Activated CD4-positive, alpha-beta T cell treated with anti-CD3 and anti-CD28 coated beads, Interleukin-2, Interleukin-6, amounts not matched to agents 100 ng/mL and 50 ng/mL, durations not matched to agents 16 hours and 8 hours (primary cell): Measurements from ENCODE around the gene CRTC3.
"Not testable (repeated sequence)": the region's sequence is repeated elsewhere in the genome, so short reads cannot be mapped to it uniquely, and the experiment has no call there.

Experiments used
- DNase-seq: peaks from one replicate; pipeline ENCODE4 v3.0.0-alpha.2; 2020

CRTC3 gene

DNA sequence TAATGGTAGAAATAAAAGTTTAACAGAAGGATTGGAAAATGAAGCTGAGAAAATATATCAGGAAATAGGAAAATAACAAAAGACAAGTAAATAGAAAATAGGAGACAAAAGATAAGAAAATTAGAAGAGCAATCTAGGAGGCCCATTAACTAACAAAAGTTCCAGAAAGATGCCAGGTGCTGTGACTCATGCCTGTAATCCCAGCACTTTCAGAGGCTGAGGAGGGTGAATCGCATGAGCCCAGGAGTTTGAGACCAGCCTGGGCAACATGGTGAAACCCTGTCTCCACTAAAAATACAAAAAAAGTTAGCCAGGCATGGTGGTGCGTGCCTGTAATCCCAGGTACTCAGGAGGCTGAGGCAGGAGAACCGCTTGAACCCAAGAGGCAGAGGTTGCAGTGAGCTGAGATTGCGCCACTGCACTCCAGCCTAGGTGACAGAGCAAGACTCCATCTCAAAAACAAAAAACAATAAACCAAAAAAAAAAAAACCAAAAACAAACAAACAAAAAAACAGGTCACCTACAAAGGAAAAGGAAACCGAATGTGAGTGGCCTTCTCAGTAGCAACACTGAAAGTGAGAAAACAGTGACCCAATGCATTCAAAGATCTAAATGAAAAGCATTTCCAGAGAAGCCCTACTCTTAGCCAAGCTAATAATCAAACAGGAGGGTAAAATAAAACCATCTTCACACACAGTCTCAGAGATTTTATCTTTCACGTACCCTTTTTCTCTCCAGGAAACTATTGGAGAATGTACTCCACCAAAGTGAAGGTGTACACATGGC is 5.5 kb upstream of the CRTC3 start:
- DNase-seq = not testable (repeated sequence)

DNA sequence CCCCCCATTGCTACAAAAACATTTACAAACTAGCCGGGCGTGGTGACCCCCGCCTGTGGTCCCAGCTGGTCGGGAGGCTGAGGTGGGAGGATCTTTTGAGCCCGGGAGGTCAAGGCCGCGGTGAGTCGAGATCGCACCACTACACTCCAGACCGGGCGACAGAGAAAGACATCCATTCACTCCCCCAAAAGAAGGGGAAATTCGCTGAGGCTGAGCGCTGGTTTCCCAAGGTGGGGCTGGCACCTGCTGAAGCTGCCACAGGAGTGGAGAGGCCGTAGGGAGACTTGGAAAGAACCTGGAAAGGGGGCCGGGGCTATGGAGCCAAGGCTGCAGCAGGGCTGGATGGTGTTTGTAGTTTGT is 732 bp upstream of the CRTC3 start:
- no peak for DNase-seq

DNA sequence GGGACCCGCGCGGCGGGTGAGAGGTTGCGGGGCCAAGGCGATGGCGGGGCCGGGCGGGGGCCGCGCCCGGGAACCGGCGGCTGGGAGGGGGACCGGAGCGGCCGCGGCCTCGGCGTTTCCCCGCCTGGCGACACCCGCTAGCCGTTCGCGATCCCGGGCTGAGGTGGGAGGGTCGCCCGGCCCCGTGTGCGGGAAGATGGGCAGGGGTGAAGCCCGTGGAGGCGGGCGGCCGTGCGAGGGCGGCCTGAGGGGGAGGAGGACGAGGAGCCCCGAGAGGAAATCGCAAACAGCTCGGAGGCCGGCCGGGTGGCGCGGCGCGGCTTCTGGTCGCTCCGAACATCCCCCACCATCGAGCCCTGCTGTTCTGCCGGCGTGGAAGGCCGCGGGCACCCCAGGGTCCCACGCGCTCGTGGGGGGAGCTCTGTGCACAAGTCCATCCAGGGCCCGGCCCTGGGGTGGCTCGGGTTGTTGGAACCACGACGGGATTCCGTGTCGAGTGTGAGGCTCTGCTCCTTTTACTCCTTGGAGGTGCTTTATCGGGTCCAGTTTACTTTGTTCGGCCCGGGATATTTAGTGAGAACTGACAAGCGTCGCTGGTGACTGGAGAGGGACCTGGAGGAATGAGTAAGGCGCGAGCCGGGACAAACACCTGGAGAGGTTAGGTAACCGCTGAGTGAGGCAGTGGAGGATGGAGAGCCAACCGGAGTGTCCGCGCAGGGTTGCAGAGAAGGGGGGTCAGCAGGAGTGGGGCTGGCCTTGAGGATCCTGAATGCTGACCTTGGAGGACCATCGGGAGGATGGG is 728 bp downstream of the CRTC3 start:
- DNase-seq = peak; percentile 57

DNA sequence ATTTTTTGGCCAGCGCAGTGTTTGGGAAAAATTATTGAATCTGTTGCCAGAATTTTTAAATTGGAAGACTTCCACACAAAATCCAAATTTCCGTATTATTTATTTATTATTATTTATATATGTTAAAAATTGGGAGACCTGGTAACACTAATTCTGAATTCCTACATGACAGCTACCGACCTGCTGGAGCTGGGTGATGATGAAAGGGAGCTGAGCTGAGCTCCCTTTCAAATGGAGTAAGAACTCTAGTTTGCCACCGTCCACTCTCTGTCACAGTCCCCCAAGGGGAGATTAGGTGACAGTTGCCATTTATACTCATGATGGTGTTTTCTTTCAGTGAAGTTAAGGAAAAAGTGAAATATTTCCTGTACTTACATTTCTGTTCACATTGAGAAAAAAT is 1.4 kb downstream of the CRTC3 start:
- DNase-seq = no peak

- DNase-seq = no peak
Observed at GRCh38 chr15:90535254-90535653, 5.5 kb downstream of the CRTC3 start.

GRCh38 chr15:90539789-90540188 is 10.1 kb downstream of the CRTC3 start:
- DNase-seq = peak; percentile 49

- no peak for DNase-seq
Observed at GRCh38 chr15:90540768-90541167, 11.0 kb downstream of the CRTC3 start.

- no peak for DNase-seq
Observed at GRCh38 chr15:90545095-90545494, 15.4 kb downstream of the CRTC3 start.

GRCh38 chr15:90547540-90547939 is 17.8 kb downstream of the CRTC3 start:
- no peak for DNase-seq

DNA sequence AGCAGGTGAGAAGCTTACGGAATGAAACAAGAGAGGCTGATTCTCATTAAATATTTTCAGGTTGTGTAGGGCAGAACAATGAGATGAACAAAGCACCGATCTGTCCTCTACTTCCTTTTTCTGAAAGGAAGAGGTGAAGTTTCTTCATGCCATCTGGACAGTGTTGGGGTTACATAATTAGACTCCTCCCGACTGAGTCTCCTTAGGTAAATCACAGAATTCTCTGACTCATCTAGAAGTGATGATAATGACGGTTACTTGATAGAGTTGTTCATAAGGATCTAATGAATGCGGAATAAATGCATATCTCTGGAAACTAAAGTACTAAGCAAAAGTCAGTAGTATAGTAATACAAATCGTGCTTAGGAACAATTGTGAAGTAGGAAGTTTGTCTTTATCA is 21.2 kb downstream of the CRTC3 start:
- DNase-seq = no peak

DNA sequence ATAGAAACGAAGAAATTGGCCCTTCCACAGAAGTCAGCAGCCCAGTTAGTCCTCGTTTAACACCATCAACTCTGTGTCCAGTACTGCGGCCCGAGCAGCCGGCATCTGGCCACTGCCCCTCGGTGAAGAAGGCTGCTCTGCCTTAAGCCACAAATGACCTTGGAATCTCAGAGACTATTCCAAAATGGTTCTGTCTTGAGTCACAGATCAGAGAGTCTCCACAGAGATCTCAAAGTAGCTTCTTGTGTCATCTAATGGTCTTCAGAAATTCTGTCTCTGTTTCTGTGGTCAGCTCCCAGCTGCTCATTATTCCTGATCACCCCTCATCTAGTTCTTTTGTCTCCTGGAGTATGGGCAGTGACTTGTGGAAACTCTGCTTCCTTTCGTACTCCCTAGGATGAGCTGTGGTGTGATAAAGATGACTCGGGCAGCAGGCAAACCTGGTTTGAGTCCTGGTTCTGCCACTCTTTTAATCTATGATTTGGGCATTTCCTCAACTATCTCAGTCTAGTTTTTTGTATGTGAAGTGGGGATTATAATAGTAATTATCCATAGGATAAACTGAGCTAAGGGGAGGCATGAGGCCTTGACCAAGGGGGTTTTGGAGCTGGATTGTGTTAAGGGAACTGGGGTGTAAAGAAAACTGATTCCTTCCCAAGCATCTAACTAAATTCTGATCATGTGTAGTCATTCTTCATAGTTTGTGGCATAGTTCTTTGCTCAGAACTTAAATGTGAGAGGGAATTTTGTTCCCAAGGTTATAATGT is 22.6 kb downstream of the CRTC3 start:
- no peak for DNase-seq

- no peak for DNase-seq
Observed at GRCh38 chr15:90552929-90553211, 23.1 kb downstream of the CRTC3 start.

DNA sequence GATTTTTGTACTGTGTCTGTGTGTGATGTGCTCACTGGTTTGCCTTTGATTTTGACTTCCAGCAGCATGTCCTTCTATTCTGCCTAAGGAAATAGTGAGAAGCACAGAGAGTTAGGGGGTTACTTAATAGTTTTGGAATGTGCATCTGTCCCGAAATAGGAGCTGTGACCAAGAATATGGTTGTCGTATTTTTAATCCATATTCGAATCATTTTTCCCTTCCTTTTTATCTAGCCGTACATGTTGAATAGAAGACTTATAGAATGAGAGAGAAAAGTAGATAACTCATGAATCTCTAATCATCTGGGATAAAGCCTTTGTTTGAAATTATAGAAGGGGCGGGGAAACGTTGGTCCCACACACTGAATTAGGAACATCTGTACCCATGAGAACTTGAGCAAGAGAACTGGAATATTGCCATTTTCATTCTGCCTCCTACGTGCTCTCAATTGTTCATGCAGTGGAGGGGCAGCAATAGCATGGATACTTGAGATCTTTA is 23.6 kb downstream of the CRTC3 start:
- DNase-seq = no peak

DNA sequence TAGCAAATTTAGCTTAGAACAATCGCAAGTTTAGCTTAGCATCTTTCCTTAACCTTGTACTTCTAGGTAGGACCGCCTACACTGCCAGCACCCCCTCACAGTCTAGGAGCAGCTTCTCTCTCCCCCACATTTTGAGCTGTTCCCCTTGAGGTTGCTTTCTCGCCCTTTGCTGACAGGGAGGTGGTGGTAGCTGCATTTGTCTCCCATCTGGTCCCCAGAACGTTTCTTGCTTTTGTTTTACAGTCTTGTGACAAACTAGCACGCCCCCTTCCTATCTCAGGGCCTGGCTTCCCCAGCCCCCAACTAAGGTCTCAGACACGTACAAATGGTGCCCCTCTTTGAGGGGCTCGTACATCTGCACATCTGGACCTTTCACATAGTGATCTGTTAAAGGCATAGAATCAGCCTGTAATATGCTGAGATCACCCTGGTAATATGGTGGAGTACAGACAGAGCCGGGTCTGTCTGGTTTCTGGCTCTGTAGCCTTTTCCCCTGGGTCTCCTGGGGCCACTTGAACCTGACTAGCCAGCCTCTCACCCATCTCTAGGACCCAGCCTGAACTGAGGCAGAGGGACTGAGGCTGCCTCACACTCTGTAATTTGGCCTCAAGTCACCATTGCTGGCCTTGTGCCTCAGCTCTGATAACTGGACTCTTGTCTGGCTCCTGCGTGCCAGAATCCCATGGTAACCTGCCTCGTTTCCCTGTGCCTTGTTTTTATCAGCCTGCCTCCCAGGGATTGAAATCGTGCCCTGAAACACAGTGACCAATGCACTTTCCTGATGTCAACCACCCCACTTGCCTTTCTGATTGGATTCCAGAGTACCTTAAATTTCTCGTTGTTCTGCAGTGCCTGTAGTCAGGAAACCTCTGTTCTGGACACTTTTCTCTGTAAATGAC is 27.7 kb downstream of the CRTC3 start:
- no peak for DNase-seq

GRCh38 chr15:90558171-90558573 is 28.4 kb downstream of the CRTC3 start:
- DNase-seq = no peak

- no peak for DNase-seq
Observed at GRCh38 chr15:90559119-90559518, 29.4 kb downstream of the CRTC3 start.

- DNase-seq = no peak
Observed at GRCh38 chr15:90560229-90560776, 30.6 kb downstream of the CRTC3 start.

DNA sequence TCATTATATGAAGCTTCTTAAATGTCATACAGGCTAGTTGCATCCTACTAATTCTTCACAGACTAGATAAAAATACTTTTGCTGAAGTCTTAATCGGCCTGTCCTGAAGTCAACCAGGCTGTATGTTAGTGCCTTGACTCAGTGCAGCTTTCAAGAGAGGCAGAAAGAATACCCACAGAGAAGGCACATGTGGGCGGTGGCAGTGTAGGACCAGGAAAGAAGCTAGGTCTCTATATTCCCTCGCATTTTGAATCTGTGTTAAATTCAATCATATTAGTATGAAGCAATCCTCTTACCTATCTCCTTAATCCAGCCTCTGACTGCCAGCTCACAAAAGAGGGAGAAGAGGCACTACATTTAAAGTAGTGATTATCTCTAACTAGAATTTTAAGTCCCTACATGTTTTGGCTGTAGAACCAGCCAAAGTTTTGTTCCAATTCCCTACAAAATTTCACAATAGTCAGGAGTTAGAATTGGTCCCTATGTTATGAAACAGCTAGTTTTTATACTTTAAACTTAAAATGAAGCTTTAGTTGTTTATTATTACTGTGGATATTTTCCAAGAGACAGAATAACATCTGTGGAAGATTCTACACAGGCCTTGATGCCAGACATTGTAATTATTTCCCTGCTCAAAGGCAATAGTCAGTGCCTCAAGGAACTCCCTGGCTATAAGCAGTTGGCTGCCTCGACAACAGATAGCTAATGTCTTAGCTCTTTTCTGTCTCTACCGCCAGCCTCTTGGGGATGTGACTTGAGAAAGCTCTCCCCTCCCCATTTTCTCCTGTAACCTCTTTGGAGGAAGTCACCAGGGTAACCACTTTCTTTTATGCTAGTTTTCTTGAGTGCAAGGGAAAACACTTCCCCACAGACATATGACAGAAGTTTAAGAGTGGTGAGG is 31.9 kb downstream of the CRTC3 start:
- DNase-seq = no peak

GRCh38 chr15:90562669-90563068 is 32.9 kb downstream of the CRTC3 start:
- DNase-seq = no peak

DNA sequence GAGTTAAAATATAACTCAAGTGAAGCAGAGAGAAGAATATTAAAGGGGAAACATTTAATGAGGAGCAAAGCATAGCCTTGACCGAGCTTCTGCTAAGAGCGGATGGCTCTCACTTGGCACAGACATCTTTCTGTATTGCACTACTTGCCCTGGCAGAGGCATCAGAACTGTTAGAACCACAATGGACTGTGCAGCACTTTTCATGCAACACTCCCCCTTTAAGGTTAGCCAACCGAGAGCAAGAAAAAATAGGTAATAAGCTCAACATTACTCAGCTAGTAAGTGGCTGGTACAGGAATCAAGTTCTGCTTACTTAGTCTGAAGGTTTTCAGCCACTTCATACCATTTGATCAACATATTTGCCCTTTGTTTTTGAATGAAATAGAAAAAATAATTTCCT is 33.7 kb downstream of the CRTC3 start:
- no peak for DNase-seq

GRCh38 chr15:90564051-90564450 is 34.3 kb downstream of the CRTC3 start:
- DNase-seq = no peak
